A549 treated with Mapracorat at 1 μM for 4 hours (cell line): ENCODE data around the gene STX2. TPM values are rescaled to one million over a fixed set of nuclear protein-coding genes. Genes with fewer than 3 reads are reported as not detected.

Experiments used
- total RNA-seq: library from RNA; stranded (reverse); fragments of 200-300 nt; extraction: Qiagen RNA extraction; gene quantifications from 5 replicates; pipeline ENCODE4 v1.2.3, GENCODE V29; 2022

The STX2 gene
- 20.0 to 27.6 TPM (median 26.0 TPM) in 5 replicates for total RNA-seq

GRCh38 chr12:130838951-130839769, at the start of gene STX2:
TSS of gene STX2 (minus strand) at chr12:130839250. CDS start at chr12:130839099, 151 bp downstream.

DNA sequence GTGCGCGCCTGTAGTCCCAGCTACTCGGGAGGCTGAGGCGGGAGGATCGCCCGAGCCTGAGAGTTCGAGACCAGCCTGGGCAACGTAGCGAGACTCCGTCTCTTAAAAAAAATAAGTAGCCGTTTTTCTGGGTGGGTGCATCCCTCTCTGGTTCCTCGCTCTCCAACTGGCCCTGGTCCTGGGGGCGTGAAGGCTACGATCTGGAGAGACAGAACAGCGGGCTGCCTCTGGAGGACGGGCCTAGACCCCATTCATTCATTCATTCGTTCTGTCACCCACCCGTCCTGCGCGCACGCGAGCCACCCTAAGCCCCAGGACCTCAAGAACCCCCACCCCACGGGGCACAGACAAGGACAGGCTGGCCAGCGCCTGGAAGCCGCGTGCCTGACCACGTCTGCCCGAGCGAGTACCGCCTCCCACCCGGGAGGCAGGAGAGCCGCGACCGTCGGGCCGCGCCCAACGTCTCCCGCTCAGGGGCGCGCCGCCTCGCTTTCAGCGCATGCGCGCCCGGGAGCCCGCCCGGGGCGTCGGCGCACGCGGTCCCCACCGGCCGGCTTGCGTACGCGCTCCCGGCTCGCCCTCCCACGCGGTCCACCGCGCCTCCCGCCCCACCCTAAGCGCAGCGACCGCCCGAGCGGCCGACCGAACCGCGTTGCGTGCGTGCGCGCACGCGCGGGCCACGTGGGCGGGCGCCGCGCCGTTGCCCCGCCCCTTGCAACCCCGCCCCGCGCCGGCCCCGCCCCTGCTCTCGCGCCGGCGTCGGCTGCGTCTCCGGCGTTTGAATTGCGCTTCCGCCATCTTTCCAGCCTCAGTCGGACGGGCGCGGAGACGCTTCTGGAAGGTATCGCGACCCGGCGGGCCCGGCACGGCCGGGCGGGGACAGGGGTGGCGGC, 32.5 kb upstream of the STX2 start, which contains the start of gene RAN:
Gene RAN (plus strand): TSS at position 781 of the 893 bp plus-strand sequence. CDS start 528 bp downstream, outside the sequence.

Other genes with a start within 250 kb of the STX2 start
- gene RIMBP2, start 123.0 kb downstream of the STX2 start, total RNA-seq: 0.05 TPM in 1 of 5 replicates, not detected in the others
- gene RAN, start 32.8 kb upstream of the STX2 start, total RNA-seq: 1,662 to 1,811 TPM (median 1,736 TPM) in 5 replicates
- 0.28 to 0.45 TPM (median 0.38 TPM) in 5 replicates for gene ADGRD1, start 114.7 kb upstream of the STX2 start, total RNA-seq